HG03342 (cell line): ENCODE measurements around the gene HDAC4.

Experiments
- ATAC-seq: cut with Tn5 transposase; IDR thresholded peaks from one replicate; pipeline ENCODE4 v1.9.1; 2021; ENCODE audit warnings: mild to moderate bottlenecking, moderate library complexity; ENCODE audit not compliant: unreplicated experiment

The HDAC4 gene

GRCh38 chr2:239102266-239102665, 298.6 kb downstream of the HDAC4 start:
- no peak for ATAC-seq

DNA sequence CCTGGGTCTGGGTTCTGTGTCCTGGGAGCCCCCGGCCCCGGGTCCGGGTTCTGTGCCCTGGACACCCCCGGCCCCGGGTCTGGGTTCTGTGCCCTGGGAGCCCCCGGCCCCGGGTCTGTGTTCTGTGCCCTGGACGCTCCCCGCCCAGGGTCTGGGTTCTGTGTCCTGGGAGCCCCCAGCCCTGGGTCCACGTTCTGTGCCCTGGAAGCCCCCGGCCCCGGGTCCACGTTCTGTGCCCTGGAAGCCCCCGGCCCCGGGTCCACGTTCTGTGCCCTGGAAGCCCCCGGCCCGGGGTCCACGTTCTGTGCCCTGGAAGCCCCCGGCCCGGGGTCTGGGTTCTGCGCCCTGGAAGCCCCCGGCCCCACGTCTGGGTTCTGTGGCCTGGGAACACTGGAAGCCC, 299.0 kb downstream of the HDAC4 start:
- no peak for ATAC-seq

DNA sequence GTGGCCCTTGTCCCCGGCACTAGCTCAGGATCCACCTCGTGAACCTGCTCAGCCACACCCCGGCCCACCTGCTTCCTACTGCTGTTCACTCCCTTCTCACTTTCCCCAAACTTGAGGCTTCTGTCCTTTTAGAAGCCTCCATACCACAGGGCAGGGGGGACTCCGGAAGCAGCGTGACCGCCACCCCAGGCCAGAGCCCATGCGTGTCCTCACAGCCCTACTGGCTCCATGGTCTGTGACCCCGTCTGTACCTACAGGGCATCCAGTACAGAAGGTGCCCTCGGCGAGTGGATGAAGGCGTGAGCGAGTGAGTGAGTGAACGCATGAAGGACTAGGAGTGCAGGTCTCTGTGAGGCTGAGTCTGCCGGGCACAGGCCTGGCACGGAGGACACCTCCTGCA, 299.7 kb downstream of the HDAC4 start:
- ATAC-seq, result no peak

- ATAC-seq, result no peak
These were observed 301.3 kb downstream of the HDAC4 start for GRCh38 chr2:239099474-239099873.

DNA sequence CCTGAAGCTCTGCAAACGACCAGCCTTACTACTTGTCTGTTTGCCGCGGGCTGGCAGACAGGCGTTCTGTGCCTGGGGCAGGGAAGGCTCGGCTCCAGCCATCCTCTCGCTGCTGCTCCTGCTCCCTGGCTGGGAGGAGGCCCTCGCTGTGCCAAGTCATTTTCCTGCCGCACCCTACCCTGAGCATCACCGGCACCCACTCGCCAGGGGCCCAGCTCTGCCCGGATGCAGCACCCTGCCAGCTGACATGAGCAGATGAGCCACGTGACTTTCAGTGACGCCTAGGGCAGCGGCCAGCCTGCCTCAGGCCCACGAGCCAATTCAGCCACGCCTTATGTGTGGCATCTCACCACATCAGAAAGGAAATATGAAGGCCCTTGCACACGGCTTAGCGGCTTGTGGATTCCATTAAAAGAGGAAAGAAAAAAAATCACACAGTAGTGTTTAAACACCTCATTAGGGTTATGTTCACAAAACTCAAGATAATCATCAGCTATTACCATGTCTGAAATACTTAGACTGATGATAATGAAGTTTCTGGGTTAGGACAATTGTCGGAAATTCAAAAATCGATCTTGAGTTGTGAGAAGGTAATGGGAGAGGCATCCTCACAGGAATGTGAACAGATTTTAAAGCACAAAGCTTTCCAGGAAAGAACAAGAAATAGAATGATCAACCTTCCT, 302.4 kb downstream of the HDAC4 start:
- no peak for ATAC-seq

- ATAC-seq, result no peak
These were observed 303.5 kb downstream of the HDAC4 start for GRCh38 chr2:239097428-239097696.

GRCh38 chr2:239096676-239097427, 304.0 kb downstream of the HDAC4 start:
- no peak for ATAC-seq

GRCh38 chr2:239095460-239096081, 305.2 kb downstream of the HDAC4 start:
- ATAC-seq, result no peak

GRCh38 chr2:239094867-239095266, 306.0 kb downstream of the HDAC4 start:
- no peak for ATAC-seq

GRCh38 chr2:239093952-239094351, 306.9 kb downstream of the HDAC4 start:
- no peak for ATAC-seq

DNA sequence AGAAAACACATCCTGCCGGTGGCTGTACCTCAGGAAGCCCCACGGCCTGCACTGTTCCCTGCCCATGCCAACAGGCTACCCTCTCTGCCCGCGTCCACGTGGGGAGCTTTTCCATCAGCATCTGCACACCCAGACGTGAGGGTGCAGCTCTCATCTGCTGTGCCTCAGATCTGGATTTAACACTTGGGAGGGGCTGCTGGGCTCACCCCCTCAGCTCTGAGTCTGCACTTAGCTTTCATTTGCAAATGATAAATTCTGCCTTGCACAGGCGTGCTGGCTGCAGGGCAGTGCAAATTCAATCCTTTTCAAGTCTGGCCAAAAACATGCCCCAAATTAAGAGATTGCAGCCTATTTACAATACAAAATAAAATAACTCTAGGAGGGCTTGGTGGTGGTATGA, 307.3 kb downstream of the HDAC4 start:
- ATAC-seq, result no peak

GRCh38 chr2:239092571-239093294, 308.1 kb downstream of the HDAC4 start:
- no peak for ATAC-seq

- no peak for ATAC-seq
These were observed 310.9 kb downstream of the HDAC4 start for GRCh38 chr2:239089884-239090283.

DNA sequence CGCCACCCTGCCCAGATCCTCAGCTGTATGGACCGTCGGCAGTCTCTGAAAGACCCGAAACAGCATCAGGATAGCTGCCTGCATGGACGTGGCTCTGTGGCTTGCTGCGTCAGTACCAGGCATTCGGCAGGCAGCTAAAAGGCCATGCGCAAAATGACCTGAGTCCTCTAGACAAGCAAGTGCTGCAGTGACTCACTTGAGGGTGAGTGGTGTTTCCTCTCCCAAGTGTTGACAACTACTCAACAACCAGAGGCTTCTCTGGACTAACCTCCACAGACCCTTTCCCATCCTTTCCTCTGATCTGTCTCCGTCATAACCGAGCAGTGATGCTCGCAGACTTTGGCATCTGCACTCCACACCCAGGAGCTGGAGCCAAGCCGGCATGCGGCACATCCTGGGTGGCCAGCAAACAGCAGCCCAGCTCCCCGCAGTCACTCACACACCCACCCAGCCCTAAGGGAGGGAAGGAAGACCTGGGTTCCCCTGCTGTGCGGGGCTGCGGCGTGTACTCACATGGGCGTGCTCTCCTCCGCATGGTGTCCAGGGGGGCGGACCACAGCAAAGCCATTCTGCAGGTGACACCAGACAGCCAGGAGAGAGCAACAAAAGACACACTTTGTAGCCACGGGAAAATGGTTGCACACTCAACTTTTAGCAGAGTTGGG, 313.6 kb downstream of the HDAC4 start:
- ATAC-seq, result no peak

DNA sequence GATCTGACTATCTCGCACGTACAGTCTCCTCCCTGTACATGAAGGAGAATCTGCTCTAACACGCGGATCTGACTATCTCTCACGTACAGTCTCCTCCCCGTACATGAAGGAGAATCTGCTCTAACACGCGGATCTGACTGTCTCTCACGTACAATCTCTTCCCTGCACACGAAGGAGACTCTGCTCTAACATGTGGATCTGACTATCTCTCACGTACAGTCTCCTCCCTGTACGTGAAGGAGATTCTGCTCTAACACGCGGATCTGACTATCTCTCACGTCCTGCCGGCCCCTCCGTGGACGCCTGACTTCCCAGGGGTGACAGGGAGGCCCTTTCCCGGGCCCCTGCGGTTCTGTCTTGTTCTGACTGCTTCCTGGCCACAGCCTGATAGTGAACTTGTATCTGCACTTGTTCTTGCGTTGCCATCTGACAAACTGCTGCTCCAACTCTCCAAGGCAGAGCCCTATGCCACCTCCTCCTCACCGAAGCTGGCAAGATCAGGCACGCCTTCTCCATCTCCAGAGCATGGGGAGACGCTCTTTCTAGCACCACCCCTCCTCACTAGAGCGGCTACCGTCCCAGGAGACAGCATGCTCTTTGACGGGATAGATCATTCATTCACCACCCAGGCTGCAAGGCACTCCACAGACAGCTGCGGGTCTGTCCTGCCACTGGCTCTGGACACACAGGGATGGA, 314.3 kb downstream of the HDAC4 start:
- ATAC-seq, result no peak

- no peak for ATAC-seq
These were observed 315.4 kb downstream of the HDAC4 start for GRCh38 chr2:239085201-239085992.

GRCh38 chr2:239084007-239084406, 316.8 kb downstream of the HDAC4 start:
- no peak for ATAC-seq

DNA sequence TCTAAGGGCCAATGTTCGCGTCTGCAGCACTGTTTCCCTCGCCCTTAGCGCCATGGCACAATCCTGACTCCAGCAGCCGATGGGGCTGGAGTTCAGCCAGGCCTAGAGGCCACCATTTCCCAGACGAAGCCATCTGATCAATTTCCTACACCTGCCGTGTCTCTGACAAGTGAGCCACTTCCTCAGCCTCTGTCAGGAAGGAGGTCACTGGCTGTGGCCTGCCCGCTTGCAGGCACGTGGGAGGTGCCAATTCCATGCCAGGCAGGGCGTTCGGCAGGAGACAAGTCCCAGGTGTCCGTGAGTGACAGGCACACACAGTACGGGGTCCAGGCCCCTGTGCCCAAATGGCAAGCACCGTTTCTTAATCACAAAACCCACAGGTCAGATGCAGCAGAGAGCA, 318.4 kb downstream of the HDAC4 start:
- no peak for ATAC-seq

DNA sequence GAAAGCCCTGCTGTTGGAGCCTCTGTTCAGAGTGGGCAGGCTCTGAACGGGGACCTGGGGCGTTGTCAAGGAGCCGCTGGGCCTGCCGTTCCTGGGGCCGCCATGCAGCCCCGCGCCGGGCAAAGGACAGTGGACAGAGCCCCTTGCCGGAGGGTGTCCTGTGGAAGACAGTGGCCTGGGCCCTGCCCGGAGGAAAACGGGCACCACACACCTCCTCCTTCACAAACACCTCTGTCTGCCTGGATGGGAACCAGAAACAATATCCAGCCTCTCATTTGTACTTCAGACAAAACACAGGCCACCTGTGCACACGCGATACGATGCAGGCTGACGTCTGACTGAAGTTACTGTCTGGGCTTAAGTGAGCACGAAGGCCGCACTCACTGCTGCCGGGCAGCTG, 319.2 kb downstream of the HDAC4 start:
- ATAC-seq, result no peak

DNA sequence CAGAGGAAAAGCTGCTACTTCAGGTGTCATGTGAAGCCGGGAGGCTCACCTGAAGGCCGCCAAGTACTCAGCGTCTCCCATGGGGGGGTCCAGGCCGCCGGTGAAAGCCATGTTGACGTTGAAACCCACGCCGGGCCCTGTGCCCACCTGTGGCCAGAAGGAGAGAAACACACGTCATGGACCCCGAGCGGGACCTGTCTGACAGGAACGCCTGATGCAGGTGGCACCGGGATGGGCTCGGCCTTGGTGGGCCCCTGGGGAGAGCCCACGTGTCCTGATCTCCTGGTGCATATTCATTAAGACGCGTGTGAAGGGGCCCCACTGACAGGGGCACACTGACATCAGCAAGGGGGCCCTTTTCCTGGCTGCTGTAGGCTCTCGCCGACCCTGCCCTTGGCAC, 319.8 kb downstream of the HDAC4 start:
- no peak for ATAC-seq
